Chondrocyte (in vitro differentiated cells): ENCODE measurements around the gene CCNL2. TPM values are rescaled to one million over a fixed set of nuclear protein-coding genes. Genes with fewer than 3 reads are reported as not detected.

ENCODE experiments used
- DNase-seq: peaks from one replicate; pipeline ENCODE4 v3.0.0; 2021; ENCODE audit warnings: mixed read lengths, low spot score
- H3K27ac Mint-ChIP-seq: one replicate; pipeline ENCODE4 v1.8.0; 2021; ENCODE audit warnings: mild to moderate bottlenecking, moderate library complexity, mixed read lengths; ENCODE audit not compliant: unreplicated experiment
- H3K27me3 Mint-ChIP-seq: 2 replicates; pipeline ENCODE4 v1.8.0; 2021; ENCODE audit warnings: low read depth, mixed read lengths
- H3K36me3 Mint-ChIP-seq: 2 replicates; pipeline ENCODE4 v1.8.0; 2021; ENCODE audit warnings: low read depth, mixed read lengths
- H3K4me1 Mint-ChIP-seq: 2 replicates; pipeline ENCODE4 v1.8.0; 2021; ENCODE audit warnings: low read depth, mild to moderate bottlenecking, mixed read lengths
- H3K4me3 Mint-ChIP-seq: one replicate; pipeline ENCODE4 v1.8.0; 2021; ENCODE audit warnings: mild to moderate bottlenecking, moderate library complexity, mixed read lengths; ENCODE audit not compliant: unreplicated experiment
- H3K9me3 Mint-ChIP-seq: 2 replicates; pipeline ENCODE4 v1.8.0; 2021; ENCODE audit warnings: low read depth, mixed read lengths
- CTCF ChIP-seq: fragments of 200-600 bp; sonication (generic); IDR thresholded peaks from 2 replicates; pipeline ENCODE4 v1.5.0; 2021; ENCODE audit warnings: antibody characterized with exemption, mild to moderate bottlenecking, moderate library complexity
- total RNA-seq: library from RNA; stranded (reverse); gene quantifications from 3 replicates; pipeline ENCODE4 v1.2.1, GENCODE V29; 2021

CCNL2 gene
- total RNA-seq, 1 donor from 2014 or later, result 161 TPM

GRCh38 chr1:1440262-1441001, 41.3 kb upstream of the CCNL2 start:
- Mint-ChIP-seq H3K4me1 (peaks cover 3% of the 10 kb centered on the region), H3K4me3 (no peak overlapping the region), H3K27ac (no peak overlapping the region), H3K9me3 (no peaks in the 10 kb centered on the region), H3K36me3 (no peaks in the 10 kb centered on the region), H3K27me3 (no peaks in the 10 kb centered on the region)
- DNase-seq, result no peak
- TF ChIP-seq CTCF, result no peak

GRCh38 chr1:1439546-1440261, 40.6 kb upstream of the CCNL2 start:
- DNase-seq, result no peak
- Mint-ChIP-seq H3K27me3 (no peaks in the 10 kb centered on the region), H3K9me3 (no peaks in the 10 kb centered on the region), H3K4me3 (no peak overlapping the region), H3K36me3 (no peaks in the 10 kb centered on the region), H3K27ac (no peak overlapping the region), H3K4me1 (peaks cover 8% of the 10 kb centered on the region)
- TF ChIP-seq CTCF, result no peak

DNA sequence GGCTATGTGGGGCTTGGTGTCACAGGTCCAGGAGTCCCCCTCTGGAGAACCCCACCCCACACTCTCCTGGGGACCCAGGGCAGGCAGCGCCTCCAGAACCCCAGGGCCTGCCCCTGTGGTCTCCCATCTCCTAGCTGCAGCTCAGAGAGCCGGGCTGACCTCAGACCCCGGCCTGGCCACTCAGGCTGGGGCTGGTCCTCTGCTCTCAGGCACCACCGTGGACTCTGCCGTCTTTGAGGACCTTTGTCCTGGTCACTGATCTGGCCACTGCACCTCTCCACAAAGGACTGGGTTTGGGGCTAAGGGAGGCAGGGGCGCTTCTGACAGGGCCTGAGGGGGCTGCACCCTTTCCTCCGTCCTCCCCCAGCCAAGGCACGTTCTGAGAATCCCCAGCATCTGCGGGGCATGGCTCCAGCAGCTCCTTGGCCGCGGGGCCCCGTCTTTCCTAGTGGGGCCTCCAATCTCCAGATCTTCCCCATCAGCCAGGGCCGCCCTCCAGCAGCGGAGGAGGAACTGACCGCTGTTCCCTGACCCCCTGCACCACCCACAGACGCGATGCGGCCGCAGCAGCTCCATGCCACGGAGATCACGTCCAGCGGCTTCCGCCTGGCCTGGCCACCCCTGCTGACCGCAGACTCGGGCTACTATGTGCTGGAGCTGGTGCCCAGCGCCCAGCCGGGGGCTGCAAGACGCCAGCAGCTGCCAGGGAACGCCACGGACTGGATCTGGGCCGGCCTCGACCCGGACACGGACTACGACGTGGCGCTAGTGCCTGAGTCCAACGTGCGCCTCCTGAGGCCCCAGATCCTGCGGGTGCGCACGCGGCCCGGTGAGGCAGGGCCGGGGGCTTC, 39.6 kb upstream of the CCNL2 start:
- Mint-ChIP-seq H3K27ac (no peak overlapping the region), H3K36me3 (no peaks in the 10 kb centered on the region), H3K4me1 (peaks cover 12% of the 10 kb centered on the region), H3K9me3 (no peaks in the 10 kb centered on the region), H3K4me3 (no peak overlapping the region), H3K27me3 (no peaks in the 10 kb centered on the region)
- DNase-seq, result no peak
- no peak for TF ChIP-seq CTCF

DNA sequence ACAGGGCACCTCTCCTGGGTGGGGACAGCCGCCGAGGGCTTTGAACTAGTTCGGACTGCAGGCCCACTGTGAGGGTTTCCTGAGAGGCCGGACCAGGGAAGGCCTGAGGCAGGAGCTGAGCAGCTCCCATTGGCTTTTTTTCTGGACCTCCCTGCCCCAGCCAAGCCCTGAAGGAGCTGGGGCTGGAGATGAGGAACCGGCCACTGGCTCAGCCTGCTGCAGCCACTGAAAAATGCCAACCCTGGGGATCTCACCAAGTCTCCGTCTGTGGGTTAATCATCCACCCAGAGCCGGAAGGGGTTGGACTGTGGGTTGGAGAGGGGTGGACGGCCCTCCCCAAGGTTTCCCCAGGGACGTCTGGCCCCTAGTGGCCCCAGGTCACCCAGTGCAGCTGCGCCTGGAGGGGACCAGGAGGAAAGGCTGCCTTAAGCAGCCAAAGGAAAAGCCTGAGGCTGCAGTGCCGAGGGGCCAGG, 38.8 kb upstream of the CCNL2 start:
- DNase-seq, result no peak
- H3K27me3 Mint-ChIP-seq, result no peaks in the 10 kb centered on the region
- H3K4me3 Mint-ChIP-seq, result no peak overlapping the region
- no peak for TF ChIP-seq CTCF
- H3K36me3 Mint-ChIP-seq, result no peaks in the 10 kb centered on the region
- peaks cover 17% of the 10 kb centered on the region for H3K4me1 Mint-ChIP-seq
- H3K27ac Mint-ChIP-seq, result no peak overlapping the region
- H3K9me3 Mint-ChIP-seq, result no peaks in the 10 kb centered on the region
